HepG2 (cell line): ENCODE data around the gene SH3GL1. TPM values are rescaled to one million over a fixed set of nuclear protein-coding genes. Genes with fewer than 3 reads are reported as not detected.

ENCODE experiments used
- ATAC-seq: fragments of 200-7000 bp; cut with Tn5 transposase; 3 replicates; pipeline ENCODE4 v1.9.1; 2020; ENCODE audit warnings: mild to moderate bottlenecking, moderate library complexity
- BruUV-seq: library from RNA; stranded (reverse); fragments of 400-500 nt; replicated peaks from 2 replicates; lab custom pipeline; 2021; lab: Mats Ljungman, UMichigan
- CTCF ChIA-PET: fragments of 300-600 bp; formaldehyde crosslinking; extraction: SDS; loops from one replicate; lab custom pipeline; 2021; ENCODE audit warnings: low total read pairs, inconsistent platforms, low intra/inter-chr PET ratio; lab: Yijun Ruan, JAX
- POLR2A ChIA-PET: fragments of 350-600 bp; sonication (Branson Sonifier 250); formaldehyde crosslinking; loops from one replicate; lab custom pipeline; 2020; ENCODE audit warnings: antibody characterized with exemption, inconsistent platforms; lab: Yijun Ruan, JAX
- DNase-seq: peaks from one replicate; pipeline ENCODE4 v3.0.0-alpha.2; 2015; ENCODE audit warnings: low spot score
- FAIRE-seq: peaks from 3 replicates; lab custom pipeline; 2011; peaks lifted over from hg19 to GRCh38; lab: Jason Lieb, UNC
- H2AFZ ChIP-seq: one replicate; pipeline ENCODE4 v1.6.1; 2011; ENCODE audit warnings: low read length, inconsistent platforms
- H3K27ac ChIP-seq: fragments of 300-600 bp; 3 replicates; pipeline ENCODE4 v1.8.0; 2011; ENCODE audit warnings: mixed run types, mild to moderate bottlenecking, mixed read lengths, low read length, inconsistent platforms; ENCODE audit not compliant: insufficient read depth; ENCODE audit errors: extremely low read length
- H3K27me3 ChIP-seq, 2 experiments: fragments of 200-600 bp in 1 of 2; 2 replicates in 1 of 2; 3 replicates in 1 of 2; pipeline versions ENCODE4 v1.6.0 to v1.8.0; 2011; ENCODE audit warnings: low read length in 2 of 2, mild to moderate bottlenecking in 2 of 2, moderate library complexity in 2 of 2, inconsistent platforms in 1 of 2; ENCODE audit not compliant: insufficient read depth in 2 of 2, control insufficient read depth in 1 of 2
- H3K36me3 ChIP-seq, 2 experiments: fragments of 200-600 bp in 1 of 2; replicated peaks in 1 of 2; 2 replicates in 1 of 2; 3 replicates in 1 of 2; pipeline versions ENCODE4 v1.5.1 to v1.8.0; 2011; ENCODE audit warnings: low read length in 2 of 2, inconsistent platforms in 1 of 2; ENCODE audit not compliant: insufficient read depth in 2 of 2, control insufficient read depth in 1 of 2
- H3K4me1 ChIP-seq: 2 replicates; pipeline ENCODE4 v1.5.1; 2012; ENCODE audit warnings: low read length, inconsistent platforms; ENCODE audit not compliant: insufficient read depth
- H3K4me2 ChIP-seq: 2 replicates; pipeline ENCODE4 v1.6.0; 2011; ENCODE audit warnings: low read depth, low read length, inconsistent platforms
- H3K4me3 ChIP-seq, 3 experiments: fragments of 200-600 bp in 1 of 3; sonication (generic), shearing (Covaris generic) in 1 of 3; replicated peaks in 1 of 3; 2 replicates each; pipeline ENCODE4 v1.5.1; 2011 to 2016; ENCODE audit warnings: low read length in 3 of 3, inconsistent platforms in 2 of 3, low read depth in 2 of 3, mild to moderate bottlenecking in 2 of 3, control low read depth in 1 of 3, mixed read lengths in 1 of 3; ENCODE audit not compliant: insufficient read depth in 1 of 3
- H3K79me2 ChIP-seq: one replicate; pipeline ENCODE4 v1.6.1; 2011; ENCODE audit warnings: low read length, inconsistent platforms; ENCODE audit not compliant: insufficient read depth
- H3K9ac ChIP-seq: 2 replicates; pipeline ENCODE4 v1.6.0; 2011; ENCODE audit warnings: mild to moderate bottlenecking, low read depth, low read length, inconsistent platforms; ENCODE audit not compliant: insufficient read depth
- H3K9me3 ChIP-seq: 2 replicates; pipeline ENCODE4 v1.5.1; 2012; ENCODE audit warnings: mild to moderate bottlenecking, low read length
- H4K20me1 ChIP-seq: 2 replicates; pipeline ENCODE4 v1.6.0; 2011; ENCODE audit warnings: inconsistent platforms, mild to moderate bottlenecking, low read length, moderate library complexity; ENCODE audit not compliant: insufficient read depth
- AGO1 ChIP-seq: fragments of 200-400 bp; formaldehyde crosslinking; IDR thresholded peaks from 2 replicates; pipeline ENCODE4 v1.6.1; 2017; ENCODE audit warnings: mild to moderate bottlenecking, low read depth, low read length, moderate library complexity; ENCODE audit not compliant: poor library complexity, severe bottlenecking
- AGO2 ChIP-seq: fragments of 200-400 bp; formaldehyde crosslinking; optimal IDR thresholded peaks from 2 replicates; pipeline ENCODE3; 2017; ENCODE audit warnings: mild to moderate bottlenecking, low read depth, low read length, moderate library complexity
- NFKB2 ChIP-seq: sonication (generic); formaldehyde crosslinking; IDR thresholded peaks from 2 replicates; pipeline ENCODE4 v1.4.0; 2020; ENCODE audit warnings: missing genetic modification reagents, borderline replicate concordance
- POLR2AphosphoS5 ChIP-seq: IDR thresholded peaks from 2 replicates; pipeline ENCODE4 v1.6.1; 2012; ENCODE audit warnings: low read depth, low read length
- POLR2G ChIP-seq: fragments of 200-400 bp; formaldehyde crosslinking; IDR thresholded peaks from 2 replicates; pipeline ENCODE4 v1.6.1; 2018; ENCODE audit warnings: mild to moderate bottlenecking, low read depth, low read length, moderate library complexity
- SP1 ChIP-seq, 2 experiments: fragments of 450-650 bp in 1 of 2; sonication (generic) in 1 of 2; formaldehyde crosslinking in 1 of 2; IDR thresholded peaks; 2 replicates each; pipeline versions ENCODE4 v1.4.0 to v1.6.1; 2016 to 2020; ENCODE audit warnings: missing genetic modification reagents in 1 of 2
- THRA ChIP-seq: sonication (generic); formaldehyde crosslinking; IDR thresholded peaks from 2 replicates; pipeline ENCODE4 v1.4.0; 2020; ENCODE audit warnings: missing genetic modification reagents, borderline replicate concordance
- ZNF282 ChIP-seq: fragments of 450-650 bp; IDR thresholded peaks from 2 replicates; pipeline ENCODE4 v1.6.1; 2018; ENCODE audit not compliant: partially characterized antibody
- ZNF563 ChIP-seq: sonication (generic); formaldehyde crosslinking; IDR thresholded peaks from 2 replicates; pipeline ENCODE4 v1.8.0; 2022; ENCODE audit warnings: mild to moderate bottlenecking, moderate library complexity, missing genetic modification reagents
- ZNF792 ChIP-seq: IDR thresholded peaks from 2 replicates; pipeline ENCODE4 v1.6.1; 2016
- ZSCAN20 ChIP-seq: sonication (generic); formaldehyde crosslinking; IDR thresholded peaks from 2 replicates; pipeline ENCODE4 v1.4.0; 2020; ENCODE audit warnings: missing genetic modification reagents, mild to moderate bottlenecking, borderline replicate concordance
- WGBS: methylation state at CpG from one replicate; pipeline ENCODE4 v1.1.6; 2017; ENCODE audit warnings: low lambda C conversion rate; 5-methylcytosine and 5-hydroxymethylcytosine counted together
- in situ Hi-C: cut with HindIII; loops from 2 replicates; pipeline ENCODE4 v1.10.0; 2017; ENCODE audit warnings: low pct_unique_long_range_greater_than_20kb; ENCODE audit not compliant: extremely low pct_ligation_motif_present
- intact Hi-C: fragments of 100-400 bp; cut with micrococcal nuclease; formaldehyde crosslinking; loops from one replicate; pipeline ENCODE4 v1.10.0; 2022; ENCODE audit not compliant: unreplicated experiment
- polyA plus RNA-seq, 8 experiments: library from polyadenylated mRNA; depleted of rRNA in 3 of 8; stranded (reverse) in 7 of 8; unstranded in 1 of 8; fragments of >200 nt; fragmentation: Illumina TruSeq in 4 of 8; extraction: Trizol in 4 of 8; gene quantifications; 2 replicates each; pipeline versions ENCODE4 v1.2.1 to v1.2.3, GENCODE V29; 2011 to 2016; ENCODE audit warnings: low read depth in 4 of 8, missing spikeins in 1 of 8, mixed read lengths in 1 of 8; ENCODE audit not compliant: insufficient read depth in 1 of 8
- total RNA-seq, 5 experiments: library from RNA; depleted of rRNA; stranded (reverse); fragments of >200 nt; fragmentation: Illumina TruSeq; extraction: Trizol; gene quantifications; 2 replicates each; pipeline ENCODE4 v1.2.3, GENCODE V29; 2016; ENCODE audit warnings: low read depth in 1 of 5
- TF ChIP-seq, protein P1 (sequence below): IDR thresholded peaks from 2 replicates; pipeline ENCODE4 v1.6.1; 2016; ENCODE audit warnings: missing compliant biosample characterization, missing genetic modification reagents, borderline replicate concordance

Gene SH3GL1
- total and polyA plus RNA-seq, 2 of the 13 experiments (the other 11 are each of a cell fraction or from before 2014, with no cell fraction given): 33.0 to 45.1 TPM

DNA sequence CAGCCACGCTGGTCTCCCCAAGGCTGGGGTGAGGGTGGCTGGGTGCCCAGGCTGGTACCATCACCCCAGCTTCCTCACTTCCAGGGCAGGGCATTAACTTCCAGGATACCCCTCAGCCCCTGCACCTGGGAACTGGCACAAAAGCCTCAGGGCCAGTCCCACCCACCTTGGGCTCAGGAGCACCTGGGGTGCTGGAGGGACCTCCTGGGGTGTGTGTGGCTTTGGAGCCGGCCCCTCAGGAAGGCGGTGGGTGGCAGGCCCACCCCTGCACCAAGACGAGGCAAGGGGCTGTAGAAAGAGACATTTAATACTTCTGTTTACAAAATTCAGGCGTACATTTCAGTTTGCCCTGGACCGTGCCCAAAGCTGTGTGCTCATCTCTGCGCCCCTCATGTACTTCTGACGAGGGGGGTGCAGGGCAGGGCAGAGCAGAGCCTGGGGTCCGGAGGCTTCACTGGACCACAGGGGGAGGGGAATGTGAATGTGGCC, 40.2 kb downstream of the SH3GL1 start:
- no peaks in the 10 kb centered on the region for H3K4me1 ChIP-seq
- peaks cover 19 to 47% of the 10 kb centered on the region in 2 experiments; a peak in 4 of 5 replicates for H3K36me3 ChIP-seq
- peak; percentile 11 for TF ChIP-seq AGO2
- peak; percentile 12 for TF ChIP-seq AGO1
- TF ChIP-seq POLR2AphosphoS5: peak; percentile 42; the same call in 1 of the 2 replicates
- no peak for TF ChIP-seq ZNF792 (CRISPR knock-in tag)
- TF ChIP-seq NFKB2 (CRISPR knock-in tag): 0 out of 2 replicates have a peak, but pooled peaks have one; percentile 44
- TF ChIP-seq ZNF282: no peak
- TF ChIP-seq THRA (CRISPR knock-in tag): no peak
- TF ChIP-seq, protein P1, sequence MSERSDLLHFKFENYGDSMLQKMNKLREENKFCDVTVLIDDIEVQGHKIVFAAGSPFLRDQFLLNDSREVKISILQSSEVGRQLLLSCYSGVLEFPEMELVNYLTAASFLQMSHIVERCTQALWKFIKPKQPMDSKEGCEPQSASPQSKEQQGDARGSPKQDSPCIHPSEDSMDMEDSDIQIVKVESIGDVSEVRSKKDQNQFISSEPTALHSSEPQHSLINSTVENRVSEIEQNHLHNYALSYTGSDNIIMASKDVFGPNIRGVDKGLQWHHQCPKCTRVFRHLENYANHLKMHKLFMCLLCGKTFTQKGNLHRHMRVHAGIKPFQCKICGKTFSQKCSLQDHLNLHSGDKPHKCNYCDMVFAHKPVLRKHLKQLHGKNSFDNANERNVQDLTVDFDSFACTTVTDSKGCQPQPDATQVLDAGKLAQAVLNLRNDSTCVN (CRISPR knock-in tag): no peak
- TF ChIP-seq SP1 (IDR thresholded peaks at IDR 0.05): no peak
- TF ChIP-seq SP1 (CRISPR knock-in tag; IDR thresholded peaks at IDR 0.05): no peak
- peak; percentile 25; the same call in 1 of the 2 replicates for TF ChIP-seq ZNF563
- TF ChIP-seq POLR2G: 0 out of 2 replicates have a peak, but pooled peaks have one; percentile 28
- TF ChIP-seq ZSCAN20 (CRISPR knock-in tag): no peak
- FAIRE-seq: no peak
- in situ Hi-C loops: no loop called here
- no peaks in the 10 kb centered on the region for H3K79me2 ChIP-seq
- no peaks in the 10 kb centered on the region for H3K27me3 ChIP-seq
- 100% methylated on average over 6 of the region's 9 CpGs for WGBS
- no peaks in the 10 kb centered on the region for H4K20me1 ChIP-seq
- H3K9me3 ChIP-seq: no peaks in the 10 kb centered on the region
- DNase-seq: no peak
- no peak overlapping the region for H3K9ac ChIP-seq
- H2AFZ ChIP-seq: no peak overlapping the region
- intact Hi-C loops: no loop called here
- ChIA-PET POLR2A (interaction anchor here (1.1 to 2.7 kb wide), 2 partner anchors 17 to 27 kb away, joined by 3 to 10 read pairs; partner anchors contain the start of gene MPND), CTCF (no interaction called here)
- H3K4me2 ChIP-seq: no peak overlapping the region
- no peak for ATAC-seq
- BruUV-seq: no TSS peak
- H3K4me3 ChIP-seq: no peak overlapping the region
- H3K27ac ChIP-seq: no peak overlapping the region
